Dedifferentiated amniotic fluid mesenchymal stem cell (primary cell): ENCODE data around the gene GAPDHS.
A peak's percentile ranks its signal among the peaks of the same experiment; 100 is the strongest.

Experiments
- DNase-seq: peaks from one replicate; pipeline ENCODE4 v3.0.0-alpha.2; 2016; ENCODE audit errors: extremely low spot score

GAPDHS gene

GRCh38 chr19:35539850-35540249 lies 6.6 kb downstream of the GAPDHS start:
- DNase-seq: no peak

- no peak for DNase-seq
Measured at GRCh38 chr19:35540356-35540927, 7.2 kb downstream of the GAPDHS start.

GRCh38 chr19:35542209-35542608 lies 9.0 kb downstream of the GAPDHS start:
- DNase-seq: no peak

- no peak for DNase-seq
Measured at GRCh38 chr19:35543280-35544109, 10.2 kb downstream of the GAPDHS start.

GRCh38 chr19:35544110-35544802 lies 11.0 kb downstream of the GAPDHS start:
- DNase-seq: no peak

GRCh38 chr19:35545001-35545854 lies 12.0 kb downstream of the GAPDHS start, which contains the start of gene TMEM147:
TMEM147 (plus strand) TSS chr19:35545626; CDS start chr19:35545740, 114 bp downstream.
- peak; percentile 81 for DNase-seq

GRCh38 chr19:35545855-35546381 lies 12.7 kb downstream of the GAPDHS start:
- no peak for DNase-seq

GRCh38 chr19:35546532-35546931 lies 13.3 kb downstream of the GAPDHS start:
- DNase-seq: no peak

GRCh38 chr19:35549174-35549788 lies 16.0 kb downstream of the GAPDHS start:
- DNase-seq: peak; percentile 59

- DNase-seq: no peak
Measured at GRCh38 chr19:35549879-35550523, 16.7 kb downstream of the GAPDHS start.

GRCh38 chr19:35551091-35551810 lies 18.0 kb downstream of the GAPDHS start:
- DNase-seq: no peak

- DNase-seq: no peak
Measured at GRCh38 chr19:35552534-35553384, 19.5 kb downstream of the GAPDHS start.

- DNase-seq: no peak
Measured at GRCh38 chr19:35553385-35554000, 20.2 kb downstream of the GAPDHS start.

- DNase-seq: no peak
Measured at GRCh38 chr19:35554076-35554475, 20.8 kb downstream of the GAPDHS start.

- DNase-seq: no peak
Measured at GRCh38 chr19:35555301-35556005, 22.2 kb downstream of the GAPDHS start.

GRCh38 chr19:35556025-35556590 lies 22.9 kb downstream of the GAPDHS start:
- no peak for DNase-seq

GRCh38 chr19:35556846-35557538 lies 23.7 kb downstream of the GAPDHS start:
- DNase-seq: no peak
